GM15510 (cell line): Measurements from ENCODE around the gene SLC12A7.

Experiments used
- POLR2A ChIP-seq: IDR thresholded peaks from 3 replicates; pipeline ENCODE4 v1.6.1; 2011; ENCODE audit warnings: borderline replicate concordance; ENCODE audit not compliant: insufficient read length; ENCODE audit errors: extremely low read depth

SLC12A7 gene

DNA sequence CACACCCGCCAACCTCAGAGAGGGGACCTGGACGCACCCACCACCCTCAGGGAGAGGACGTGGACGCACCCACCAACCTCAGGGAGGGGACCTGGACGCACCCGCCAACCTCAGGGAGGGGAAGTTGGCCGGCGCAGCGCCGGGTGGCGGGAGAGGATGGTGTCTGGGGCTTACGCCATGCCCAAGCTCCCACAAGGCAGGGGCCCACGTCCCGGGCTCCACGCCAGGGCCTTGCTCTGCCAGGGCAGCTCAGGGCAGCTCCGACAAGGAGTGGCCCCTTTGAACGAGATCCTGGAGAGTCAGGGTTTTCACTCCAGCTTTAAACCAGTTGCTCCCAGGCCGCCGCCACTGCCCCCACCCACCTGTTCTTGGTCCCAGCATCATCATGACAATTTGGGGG, 32.2 kb upstream of the SLC12A7 start:
- no peak for TF ChIP-seq POLR2A

DNA sequence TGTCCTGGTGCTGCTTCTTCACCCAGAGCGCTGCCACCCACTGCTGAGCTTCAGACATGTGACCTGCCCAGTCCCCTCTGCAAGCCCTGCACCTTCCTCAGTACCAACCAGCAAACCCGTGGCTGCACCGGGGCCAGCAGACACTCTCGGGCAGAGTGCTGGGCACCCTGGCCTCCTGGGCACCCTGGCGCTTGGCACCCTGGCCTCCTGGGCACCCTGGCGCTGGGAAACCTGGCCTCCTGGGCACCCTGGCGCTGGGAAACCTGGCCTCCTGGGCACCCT, 31.7 kb upstream of the SLC12A7 start:
- TF ChIP-seq POLR2A = no peak

DNA sequence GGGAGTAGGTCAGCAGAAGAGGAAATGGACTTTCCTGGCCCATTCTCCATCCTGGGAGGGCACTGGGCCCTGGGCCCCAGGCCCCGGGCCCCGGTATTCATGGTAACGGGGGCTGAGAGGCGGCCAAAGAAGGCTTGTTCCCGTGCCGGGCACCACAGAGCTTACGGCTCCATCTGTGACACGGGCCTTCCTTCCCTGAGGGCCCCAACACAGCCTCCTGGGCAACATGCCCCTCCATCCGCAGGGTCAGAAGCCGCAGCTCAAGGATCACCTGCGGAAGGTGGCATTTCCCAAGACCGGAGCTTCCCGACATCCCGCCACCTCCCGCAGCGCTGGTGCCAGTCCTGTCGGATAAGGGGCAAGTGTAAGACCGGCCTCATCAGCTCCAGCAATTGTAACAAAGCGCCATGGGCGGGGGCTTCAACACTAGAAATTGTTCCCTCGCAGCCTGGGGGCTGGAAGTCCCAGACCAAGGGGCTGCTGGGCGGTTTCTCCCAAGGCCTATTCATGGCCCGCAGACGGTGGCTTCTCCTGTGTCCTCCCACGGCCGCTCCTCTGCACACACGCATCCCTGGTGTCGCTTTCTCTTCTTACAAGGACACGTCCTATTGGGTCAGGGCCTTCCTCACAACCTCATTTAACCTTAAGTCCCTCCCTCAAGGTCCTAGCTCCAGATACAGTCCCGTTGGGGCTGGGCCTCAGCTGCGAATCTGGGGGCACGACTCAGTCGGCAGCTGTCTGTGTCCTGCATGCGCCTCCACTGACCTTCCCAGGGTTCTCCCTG, 31.2 kb upstream of the SLC12A7 start:
- TF ChIP-seq POLR2A = no peak

DNA sequence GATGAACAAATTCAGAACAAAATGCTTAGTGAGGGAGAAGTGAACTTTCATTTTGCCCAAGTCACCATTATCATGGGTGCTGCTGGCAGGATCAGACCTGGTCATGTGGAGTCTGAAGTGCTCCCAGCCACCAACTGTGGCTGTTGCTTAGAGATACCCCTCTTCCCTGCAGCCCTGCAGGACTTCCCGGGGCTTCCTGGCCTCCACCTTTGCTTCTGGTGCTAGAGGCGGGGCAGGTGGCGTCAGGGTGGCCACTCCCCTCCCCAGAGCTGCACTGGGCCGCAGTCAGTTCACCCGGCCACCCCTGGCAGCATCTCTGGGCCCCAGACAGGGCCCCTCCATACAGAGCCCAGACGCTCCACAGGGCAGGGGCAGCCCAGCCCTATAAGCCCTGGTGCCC, 30.0 kb upstream of the SLC12A7 start:
- TF ChIP-seq POLR2A = no peak

DNA sequence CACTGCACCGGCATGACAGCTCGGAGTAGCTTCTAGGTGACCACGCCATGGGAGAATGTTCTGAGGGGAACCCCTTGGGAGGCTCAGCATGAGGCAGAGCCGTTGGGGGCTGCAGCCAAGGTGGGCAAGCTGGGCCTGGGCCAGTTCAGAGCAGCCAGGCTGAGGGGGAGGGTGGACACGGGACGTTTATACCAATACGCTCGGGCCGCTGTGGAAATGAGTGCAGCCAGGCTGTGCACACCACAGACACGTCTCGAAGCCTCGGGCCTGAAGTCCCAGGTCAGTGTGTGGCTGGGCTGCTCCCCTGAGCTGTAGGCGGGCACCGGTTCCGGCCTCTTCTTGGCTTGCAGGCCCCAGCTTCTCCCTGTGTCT, 28.9 kb upstream of the SLC12A7 start:
- TF ChIP-seq POLR2A = no peak

DNA sequence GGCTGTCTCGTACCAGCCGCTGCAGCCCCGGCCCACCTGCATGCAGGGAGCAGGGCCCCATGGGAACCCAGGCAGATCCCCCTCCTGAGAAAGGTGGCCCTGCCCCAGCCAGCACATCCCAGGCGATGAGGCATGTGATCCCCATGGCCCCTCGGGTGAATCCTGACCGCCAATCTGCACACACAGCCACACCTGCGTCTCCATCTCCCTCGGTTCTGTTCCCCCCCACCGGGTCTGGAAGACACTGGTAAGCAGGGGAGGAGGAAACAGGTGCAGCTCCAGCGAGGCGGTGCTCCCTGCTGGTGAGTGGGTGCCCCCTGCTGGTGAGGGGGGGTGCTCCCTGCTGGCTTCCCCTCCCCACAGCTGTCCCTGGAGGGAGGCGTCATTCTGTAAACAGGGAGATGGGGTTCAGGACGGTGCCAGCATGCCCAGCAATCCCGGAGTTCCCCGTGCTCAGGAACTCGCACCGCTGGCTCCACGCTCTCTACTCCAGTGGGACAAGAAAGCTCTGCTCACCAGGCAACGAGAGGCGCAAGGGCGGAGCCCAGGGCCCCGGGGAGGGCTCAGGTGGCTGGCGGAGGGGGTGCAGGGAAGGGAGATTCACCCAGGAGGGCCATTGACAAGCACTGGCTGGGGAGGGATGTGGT, 28.4 kb upstream of the SLC12A7 start:
- TF ChIP-seq POLR2A = no peak

DNA sequence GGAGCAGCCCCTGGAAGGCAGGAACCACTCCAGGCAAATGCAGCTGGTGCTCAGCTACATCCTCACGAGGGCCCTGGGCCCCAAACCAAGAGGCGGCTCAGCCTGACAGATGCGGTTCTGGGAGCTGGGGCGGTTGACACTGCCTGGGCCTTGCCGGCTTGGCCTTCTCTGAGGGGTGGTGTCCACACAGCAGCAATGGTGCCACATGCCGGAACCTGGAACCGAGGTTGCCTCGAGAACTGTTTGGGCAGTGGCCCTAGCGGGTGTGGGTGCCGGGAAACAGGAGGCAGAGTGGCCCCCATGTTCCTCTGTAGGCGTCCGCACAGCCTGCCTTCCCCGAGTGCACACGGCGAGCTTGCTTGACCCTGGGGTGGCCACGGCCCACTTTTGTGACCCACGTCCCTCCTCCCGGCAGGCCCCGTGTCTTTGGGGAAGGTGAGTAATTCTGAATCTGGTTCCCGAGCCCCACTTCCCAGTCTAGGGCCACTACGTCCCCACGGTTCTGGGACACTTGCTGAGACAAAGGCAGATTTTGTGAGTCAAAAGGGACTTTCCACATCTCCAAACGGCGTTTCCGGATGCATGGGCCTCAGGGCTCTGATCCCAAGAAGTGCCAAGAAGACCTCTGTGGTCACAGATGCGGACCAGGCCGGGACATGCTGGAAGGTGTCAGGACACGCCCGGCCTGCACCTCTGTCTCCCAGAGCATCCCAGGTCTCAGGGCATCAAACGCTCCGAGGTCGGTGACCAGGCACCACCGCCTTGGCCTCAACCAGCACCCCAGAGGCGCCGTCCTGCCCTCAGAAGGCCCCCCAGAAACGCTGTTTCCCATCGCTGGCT, 27.7 kb upstream of the SLC12A7 start:
- no peak for TF ChIP-seq POLR2A

DNA sequence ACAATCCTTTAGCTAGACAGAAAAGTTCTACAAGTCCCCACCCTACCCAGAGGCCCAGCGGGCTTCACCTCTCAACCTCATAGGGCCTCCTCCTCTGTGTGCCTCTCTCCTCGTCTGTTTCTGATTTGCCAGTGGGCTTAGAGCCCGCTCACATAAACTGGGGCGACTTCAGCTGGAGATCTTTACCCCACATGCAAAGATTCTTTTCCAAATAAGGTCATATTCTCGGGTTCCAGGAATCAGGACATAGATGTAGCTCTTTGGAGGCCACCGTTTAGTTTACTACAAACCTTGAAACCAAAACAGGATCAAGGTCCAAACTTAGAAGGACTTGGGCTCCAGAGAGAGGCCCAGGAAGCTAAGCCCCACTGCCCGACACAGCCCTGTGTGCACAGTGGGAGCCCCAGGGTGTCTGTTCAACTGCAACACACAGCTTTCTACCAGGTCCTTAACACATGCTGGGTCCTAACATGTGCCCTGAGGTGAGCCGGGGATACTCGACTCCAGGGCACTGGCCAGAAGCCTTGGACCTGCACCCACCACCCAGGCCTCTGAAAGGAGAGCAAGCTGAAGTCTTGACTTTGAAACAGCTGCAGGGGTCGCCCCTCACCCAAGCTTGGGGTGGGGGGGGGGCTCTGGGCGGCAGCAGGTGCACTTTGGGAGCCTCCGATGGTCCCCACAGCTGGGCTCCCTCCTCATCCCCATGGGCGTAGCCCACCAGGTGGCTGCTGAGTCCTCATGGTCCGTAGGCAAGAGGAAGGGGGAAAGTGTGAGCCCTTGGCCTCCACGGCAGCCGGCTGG, 26.8 kb upstream of the SLC12A7 start:
- no peak for TF ChIP-seq POLR2A

DNA sequence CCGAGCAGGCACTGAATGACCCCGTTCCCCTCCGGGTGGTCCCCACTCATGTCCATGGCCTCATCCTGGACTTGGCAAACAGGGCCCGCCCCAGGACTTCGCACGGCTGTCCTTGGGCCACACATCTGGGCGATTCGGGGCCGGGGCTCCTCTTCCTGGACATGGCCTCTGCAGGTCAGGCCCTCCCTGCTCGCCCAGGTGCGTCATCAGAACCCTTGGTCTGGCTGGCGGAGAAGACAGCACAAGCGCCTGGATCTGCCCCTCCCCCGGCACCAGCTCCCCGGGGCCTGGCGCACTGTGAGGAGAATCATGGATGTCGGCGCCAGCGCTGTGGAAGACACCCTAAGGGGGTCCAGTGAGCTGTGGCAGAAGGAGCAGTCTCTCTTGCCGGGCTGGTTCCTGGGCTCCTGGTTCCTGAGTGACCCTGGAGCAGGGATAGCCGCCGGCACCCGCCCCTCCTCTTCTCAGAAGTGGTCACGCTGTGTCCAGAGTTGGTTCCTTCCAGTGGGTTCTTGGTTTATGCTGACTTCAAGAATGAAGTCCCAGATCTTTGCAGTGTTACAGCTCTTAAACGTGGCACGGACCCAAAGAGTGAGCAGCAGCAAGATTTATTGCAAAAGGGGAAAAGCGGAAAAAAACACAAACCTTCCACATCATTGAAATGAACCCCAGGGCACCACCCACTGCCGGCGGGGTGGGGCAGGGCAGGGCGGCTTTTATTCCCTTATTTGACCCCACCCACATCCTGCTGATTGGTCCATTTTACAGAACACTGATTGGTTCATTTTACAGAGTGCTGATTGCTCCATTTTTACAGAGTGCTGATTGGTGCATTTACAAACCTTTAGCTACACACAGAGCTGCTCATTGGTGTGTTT, 25.9 kb upstream of the SLC12A7 start:
- no peak for TF ChIP-seq POLR2A

DNA sequence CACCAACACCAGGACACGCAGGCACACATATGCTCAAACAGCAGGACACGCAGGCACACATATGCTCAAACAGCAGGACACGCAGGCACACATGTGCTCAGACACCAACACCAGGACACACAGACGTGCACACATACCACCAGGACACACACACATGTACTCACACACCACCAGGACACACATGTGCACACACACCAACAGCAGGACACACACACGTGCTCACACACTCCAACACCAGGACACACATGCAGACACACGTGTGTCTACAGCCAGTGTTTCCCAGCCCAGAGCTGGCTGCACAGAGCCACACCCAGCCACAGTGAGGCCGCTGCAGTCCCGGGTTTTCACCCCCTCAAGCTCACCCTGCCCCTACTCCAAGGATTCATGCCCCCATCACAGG, 25.0 kb upstream of the SLC12A7 start:
- no peak for TF ChIP-seq POLR2A

DNA sequence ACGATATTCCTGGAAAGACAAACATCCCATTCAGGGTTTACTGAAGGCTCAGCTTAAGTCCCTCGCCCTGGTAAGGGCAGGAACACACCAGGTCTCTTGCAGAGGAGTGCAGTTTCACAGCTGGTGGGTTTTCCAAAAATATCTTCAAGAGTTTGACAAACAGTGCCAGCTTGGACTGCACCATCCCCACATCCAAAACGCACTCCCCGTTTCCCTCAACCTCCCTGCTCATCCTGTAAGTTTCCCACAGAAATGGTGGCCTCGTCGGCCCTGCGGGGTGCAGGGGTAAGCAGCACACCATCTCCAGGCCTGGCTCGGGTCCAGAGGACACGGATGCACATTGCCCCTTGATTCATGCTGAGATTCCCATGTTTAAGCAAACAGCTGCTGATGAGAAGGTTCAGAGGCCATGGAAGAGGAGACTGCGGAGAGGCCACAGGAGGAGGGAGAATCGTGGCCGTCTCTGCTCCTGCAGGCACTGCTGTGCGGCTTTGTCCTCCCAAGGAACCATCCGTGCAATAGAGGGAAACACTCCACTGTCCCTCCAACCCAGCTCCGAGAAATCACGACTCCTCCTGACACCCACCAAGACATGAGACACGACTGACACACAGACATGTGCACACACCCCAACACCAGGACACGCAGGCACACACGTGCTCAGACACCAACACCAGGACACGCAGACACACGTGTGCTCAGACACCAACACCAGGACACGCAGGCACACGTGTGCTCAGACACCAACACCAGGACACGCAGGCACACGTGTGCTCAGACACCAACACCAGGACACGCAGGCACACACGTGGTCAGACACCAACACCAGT, 24.0 kb upstream of the SLC12A7 start:
- TF ChIP-seq POLR2A = no peak

DNA sequence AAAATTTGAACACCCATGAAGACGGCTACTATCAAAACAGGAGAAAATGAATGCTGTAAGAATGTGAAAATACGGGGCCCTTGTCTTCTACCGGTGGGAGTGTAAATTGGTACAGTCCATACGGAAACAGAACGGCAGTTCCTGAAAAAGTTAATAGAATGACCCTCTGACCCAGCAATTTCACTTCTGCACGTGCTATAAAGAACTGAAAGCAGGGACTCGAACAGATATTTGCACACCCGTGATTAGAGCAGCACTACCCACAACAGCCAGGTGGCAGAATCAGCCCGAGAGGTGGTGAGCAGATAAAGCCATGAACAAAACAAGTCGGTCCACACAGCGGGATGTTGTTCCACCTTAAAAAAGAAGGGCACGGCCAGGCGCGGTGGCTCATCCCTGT, 22.6 kb upstream of the SLC12A7 start:
- no peak for TF ChIP-seq POLR2A

DNA sequence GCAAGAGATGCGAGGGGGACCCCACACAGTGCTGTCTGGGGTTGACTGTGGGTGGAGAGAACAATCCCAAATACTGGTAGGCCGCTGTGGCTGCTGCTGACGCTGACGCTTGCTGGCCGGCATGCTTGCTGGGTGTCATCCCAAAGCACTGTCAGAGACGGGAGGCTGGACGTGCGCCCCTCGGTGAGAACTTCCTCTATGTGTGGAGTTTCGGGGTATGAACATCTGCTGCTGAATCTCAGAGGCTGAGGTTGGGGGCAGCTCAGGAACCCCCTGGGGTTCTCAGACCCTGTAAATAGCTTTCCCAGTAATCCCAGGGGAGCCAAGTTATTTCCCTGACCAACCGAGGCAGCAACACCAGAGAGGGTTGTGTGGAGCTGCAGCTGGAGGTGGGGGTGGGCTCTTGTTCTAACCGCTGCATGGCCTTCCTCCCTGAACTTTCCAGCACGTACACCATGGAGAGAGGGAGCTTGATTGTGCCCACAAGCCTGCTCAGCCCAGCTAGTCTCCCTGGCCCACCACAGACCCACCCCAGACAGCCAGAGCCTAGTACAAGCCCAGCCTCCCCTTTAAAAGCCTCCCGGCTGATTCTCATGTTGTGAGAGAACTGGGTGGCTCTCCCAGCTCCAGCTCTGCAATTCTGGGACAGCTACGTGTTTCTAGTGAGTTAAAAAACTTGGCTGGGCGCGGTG, 21.8 kb upstream of the SLC12A7 start:
- no peak for TF ChIP-seq POLR2A
